Measurements from ENCODE around the gene HSPA9.

HSPA9 gene

GRCh38 chr5:138570871-138571270 is 4.3 kb downstream of the HSPA9 start:
- H3K4me3 ChIP-seq (ENCODE audit: low read length) = no peak overlapping the region
- no peak for TF ChIP-seq CTCF (conservative IDR thresholded peaks at IDR 0.05; ENCODE audit: low read depth, low read length)

GRCh38 chr5:138569782-138570181 is 5.4 kb downstream of the HSPA9 start:
- no peak for DNase-seq (ENCODE audit: low read depth)
- TF ChIP-seq CTCF (conservative IDR thresholded peaks at IDR 0.05; ENCODE audit: low read depth, low read length) = no peak
- H3K4me3 ChIP-seq (ENCODE audit: low read length) = no peak overlapping the region

More at GRCh38 chr5:138570871-138571270, 4.3 kb downstream of the HSPA9 start:
- no peak for DNase-seq (ENCODE audit: low read depth)

- H3K4me3 ChIP-seq (ENCODE audit: low read length) = no peak overlapping the region
- no peak for DNase-seq (ENCODE audit: low read depth)
- no peak for TF ChIP-seq CTCF (conservative IDR thresholded peaks at IDR 0.05; ENCODE audit: low read depth, low read length)
Measured at GRCh38 chr5:138568061-138568824, 7.0 kb downstream of the HSPA9 start.

DNA sequence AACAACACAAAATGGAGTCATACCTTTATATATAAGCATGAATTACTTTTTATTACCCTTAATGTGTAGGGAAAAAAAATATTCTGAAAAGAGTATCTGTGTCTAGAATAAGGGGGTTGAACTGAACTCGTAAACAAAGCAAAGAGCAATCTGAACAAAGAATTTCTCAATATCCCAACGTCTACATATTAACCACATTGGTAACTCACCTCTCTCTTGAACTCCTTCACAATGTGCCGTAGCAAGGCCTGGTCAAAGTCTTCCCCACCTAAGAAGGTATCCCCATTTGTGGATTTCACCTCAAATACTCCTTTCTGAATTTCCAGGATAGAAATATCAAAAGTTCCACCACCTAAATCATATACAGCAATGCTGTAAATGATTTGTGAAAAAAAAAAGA is 8.4 kb downstream of the HSPA9 start:
- TF ChIP-seq CTCF (conservative IDR thresholded peaks at IDR 0.05; ENCODE audit: low read depth, low read length) = no peak
- DNase-seq (ENCODE audit: low read depth) = no peak
- H3K4me3 ChIP-seq (ENCODE audit: low read length) = no peak overlapping the region

GRCh38 chr5:138565100-138565821 is 9.9 kb downstream of the HSPA9 start:
- DNase-seq (ENCODE audit: low read depth) = no peak
- no peak overlapping the region for H3K4me3 ChIP-seq (ENCODE audit: low read length)
- TF ChIP-seq CTCF (conservative IDR thresholded peaks at IDR 0.05; ENCODE audit: low read depth, low read length) = no peak

DNA sequence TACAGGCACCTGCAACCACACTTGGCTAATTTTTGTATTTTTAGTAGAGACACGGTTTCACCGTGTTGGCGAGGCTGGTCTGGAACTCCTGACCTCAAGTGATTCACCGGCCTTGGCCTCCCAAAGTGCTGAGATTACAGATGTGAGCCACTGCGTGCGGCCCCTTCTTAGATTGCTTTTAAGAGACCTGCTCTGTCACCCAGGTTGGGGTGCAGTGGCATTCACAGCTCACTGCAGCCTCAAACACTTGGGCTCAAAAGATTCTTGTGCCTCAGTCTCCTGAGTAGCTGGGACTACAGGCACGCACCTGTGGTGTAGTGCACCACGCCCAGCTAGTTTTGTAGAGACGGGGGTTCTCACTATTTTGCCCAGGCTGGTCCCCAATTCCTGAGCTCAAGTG is 11.0 kb downstream of the HSPA9 start:
- no peak overlapping the region for H3K4me3 ChIP-seq (ENCODE audit: low read length)
- no peak for TF ChIP-seq CTCF (conservative IDR thresholded peaks at IDR 0.05; ENCODE audit: low read depth, low read length)

More for the DNA sequence above, 11.0 kb downstream of the HSPA9 start:
- no peak for DNase-seq (ENCODE audit: low read depth)

Data from retinal pigment epithelial cell (primary cell).